SK-N-SH (cell line): ENCODE data around the gene POU2F1.

Experiments used
- ELF1 ChIP-seq: IDR thresholded peaks from 2 replicates; pipeline ENCODE4 v1.4.0; 2012
- EP300 ChIP-seq, 2 experiments: IDR thresholded peaks; 2 replicates each; pipeline versions ENCODE4 v1.4.0 to v1.6.1; 2012; ENCODE audit warnings: borderline replicate concordance in 1 of 2, low read depth in 1 of 2, low read length in 1 of 2
- FOXJ3 ChIP-seq: sonication (generic); formaldehyde crosslinking; IDR thresholded peaks from 2 replicates; pipeline ENCODE4 v1.5.1; 2020; ENCODE audit warnings: mild to moderate bottlenecking, missing genetic modification reagents
- POLR2AphosphoS5 ChIP-seq: IDR thresholded peaks from 2 replicates; pipeline ENCODE4 v1.6.1; 2012; ENCODE audit warnings: low read depth, low read length
- RFX5 ChIP-seq: IDR thresholded peaks from 2 replicates; pipeline ENCODE4 v1.6.1; 2012; ENCODE audit warnings: mild to moderate bottlenecking, improper control_type of control experiment, low read length
- TCF12 ChIP-seq: IDR thresholded peaks from 2 replicates; pipeline ENCODE4 v1.4.0; 2012
- YY1 ChIP-seq: IDR thresholded peaks from 2 replicates; pipeline ENCODE4 v1.4.0; 2012; ENCODE audit warnings: low read depth, mild to moderate bottlenecking
- TF ChIP-seq, protein P1 (sequence below): fragments of 200-600 bp; sonication (generic); IDR thresholded peaks from 2 replicates; pipeline ENCODE4 v1.6.1; 2017; ENCODE audit warnings: antibody characterized with exemption, mild to moderate bottlenecking, moderate library complexity
- TF ChIP-seq, protein P2 (sequence below): IDR thresholded peaks from 2 replicates; pipeline ENCODE4 v1.4.0; 2012; ENCODE audit warnings: low read depth
- TF ChIP-seq, protein P3 (sequence below): IDR thresholded peaks from 2 replicates; pipeline ENCODE4 v1.6.1; 2012; ENCODE audit warnings: mild to moderate bottlenecking, low read depth, low read length, moderate library complexity

DNA sequence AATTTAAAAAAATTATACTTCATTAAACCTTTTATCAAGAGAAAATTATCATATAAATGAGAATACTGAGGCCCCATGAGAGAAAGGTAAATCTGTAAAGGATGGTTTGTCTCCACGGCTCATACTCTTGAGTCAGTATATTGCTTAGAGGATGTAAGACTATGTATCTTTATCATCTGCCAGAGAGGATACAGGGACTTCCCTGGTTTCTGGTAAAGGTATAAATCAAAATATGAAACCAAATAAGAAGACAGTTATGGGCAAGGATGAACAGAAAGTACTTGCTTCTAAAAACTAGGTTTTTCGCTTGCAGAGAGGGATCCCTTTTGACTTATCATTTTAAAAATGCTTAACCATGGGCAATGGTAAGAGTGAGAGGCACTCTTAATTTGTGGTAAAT lies 112.4 kb downstream of the POU2F1 start:
- TF ChIP-seq YY1 = no peak
- no peak for TF ChIP-seq POLR2AphosphoS5
- TF ChIP-seq, protein P1, sequence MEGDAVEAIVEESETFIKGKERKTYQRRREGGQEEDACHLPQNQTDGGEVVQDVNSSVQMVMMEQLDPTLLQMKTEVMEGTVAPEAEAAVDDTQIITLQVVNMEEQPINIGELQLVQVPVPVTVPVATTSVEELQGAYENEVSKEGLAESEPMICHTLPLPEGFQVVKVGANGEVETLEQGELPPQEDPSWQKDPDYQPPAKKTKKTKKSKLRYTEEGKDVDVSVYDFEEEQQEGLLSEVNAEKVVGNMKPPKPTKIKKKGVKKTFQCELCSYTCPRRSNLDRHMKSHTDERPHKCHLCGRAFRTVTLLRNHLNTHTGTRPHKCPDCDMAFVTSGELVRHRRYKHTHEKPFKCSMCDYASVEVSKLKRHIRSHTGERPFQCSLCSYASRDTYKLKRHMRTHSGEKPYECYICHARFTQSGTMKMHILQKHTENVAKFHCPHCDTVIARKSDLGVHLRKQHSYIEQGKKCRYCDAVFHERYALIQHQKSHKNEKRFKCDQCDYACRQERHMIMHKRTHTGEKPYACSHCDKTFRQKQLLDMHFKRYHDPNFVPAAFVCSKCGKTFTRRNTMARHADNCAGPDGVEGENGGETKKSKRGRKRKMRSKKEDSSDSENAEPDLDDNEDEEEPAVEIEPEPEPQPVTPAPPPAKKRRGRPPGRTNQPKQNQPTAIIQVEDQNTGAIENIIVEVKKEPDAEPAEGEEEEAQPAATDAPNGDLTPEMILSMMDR = no peak
- no peak for TF ChIP-seq RFX5
- TF ChIP-seq EP300 (IDR thresholded peaks at IDR 0.05; ENCODE audit: borderline replicate concordance in 1 of 2, low read depth in 1 of 2, low read length in 1 of 2) = no peak
- TF ChIP-seq ELF1 = no peak
- TF ChIP-seq FOXJ3 = no peak
- no peak for TF ChIP-seq TCF12
- TF ChIP-seq, protein P2, sequence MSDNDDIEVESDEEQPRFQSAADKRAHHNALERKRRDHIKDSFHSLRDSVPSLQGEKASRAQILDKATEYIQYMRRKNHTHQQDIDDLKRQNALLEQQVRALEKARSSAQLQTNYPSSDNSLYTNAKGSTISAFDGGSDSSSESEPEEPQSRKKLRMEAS = no peak
- TF ChIP-seq, protein P3, sequence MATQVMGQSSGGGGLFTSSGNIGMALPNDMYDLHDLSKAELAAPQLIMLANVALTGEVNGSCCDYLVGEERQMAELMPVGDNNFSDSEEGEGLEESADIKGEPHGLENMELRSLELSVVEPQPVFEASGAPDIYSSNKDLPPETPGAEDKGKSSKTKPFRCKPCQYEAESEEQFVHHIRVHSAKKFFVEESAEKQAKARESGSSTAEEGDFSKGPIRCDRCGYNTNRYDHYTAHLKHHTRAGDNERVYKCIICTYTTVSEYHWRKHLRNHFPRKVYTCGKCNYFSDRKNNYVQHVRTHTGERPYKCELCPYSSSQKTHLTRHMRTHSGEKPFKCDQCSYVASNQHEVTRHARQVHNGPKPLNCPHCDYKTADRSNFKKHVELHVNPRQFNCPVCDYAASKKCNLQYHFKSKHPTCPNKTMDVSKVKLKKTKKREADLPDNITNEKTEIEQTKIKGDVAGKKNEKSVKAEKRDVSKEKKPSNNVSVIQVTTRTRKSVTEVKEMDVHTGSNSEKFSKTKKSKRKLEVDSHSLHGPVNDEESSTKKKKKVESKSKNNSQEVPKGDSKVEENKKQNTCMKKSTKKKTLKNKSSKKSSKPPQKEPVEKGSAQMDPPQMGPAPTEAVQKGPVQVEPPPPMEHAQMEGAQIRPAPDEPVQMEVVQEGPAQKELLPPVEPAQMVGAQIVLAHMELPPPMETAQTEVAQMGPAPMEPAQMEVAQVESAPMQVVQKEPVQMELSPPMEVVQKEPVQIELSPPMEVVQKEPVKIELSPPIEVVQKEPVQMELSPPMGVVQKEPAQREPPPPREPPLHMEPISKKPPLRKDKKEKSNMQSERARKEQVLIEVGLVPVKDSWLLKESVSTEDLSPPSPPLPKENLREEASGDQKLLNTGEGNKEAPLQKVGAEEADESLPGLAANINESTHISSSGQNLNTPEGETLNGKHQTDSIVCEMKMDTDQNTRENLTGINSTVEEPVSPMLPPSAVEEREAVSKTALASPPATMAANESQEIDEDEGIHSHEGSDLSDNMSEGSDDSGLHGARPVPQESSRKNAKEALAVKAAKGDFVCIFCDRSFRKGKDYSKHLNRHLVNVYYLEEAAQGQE = no peak
